CD14-positive monocyte (primary cell): ENCODE measurements around the gene DYNC1I1. TPM values are rescaled to one million over a fixed set of nuclear protein-coding genes. Genes with fewer than 3 reads are reported as not detected.

Experiments
- DNase-seq, 3 donors: peaks; one replicate each; pipeline ENCODE4 v3.0.0-alpha.2; 2011 to 2022
- H2AFZ ChIP-seq: 2 replicates; pipeline ENCODE4 v1.6.0; 2012; ENCODE audit warnings: mild to moderate bottlenecking, low read depth, low read length, inconsistent platforms; ENCODE audit not compliant: insufficient read depth, poor library complexity, severe bottlenecking
- H3K27ac ChIP-seq, 2 donors: 1 replicate in 1 of 2; 2 replicates in 1 of 2; pipeline ENCODE4 v1.5.1; 2012 to 2013; ENCODE audit warnings: low read length in 2 of 2, control low read depth in 1 of 2, inconsistent platforms in 1 of 2, low read depth in 1 of 2, mild to moderate bottlenecking in 1 of 2
- H3K27me3 ChIP-seq, 2 donors: one replicate each; pipeline versions ENCODE4 v1.6.0 to v1.6.1; 2011 to 2013; ENCODE audit warnings: low read length in 2 of 2; ENCODE audit not compliant: control insufficient read depth in 2 of 2, insufficient read depth in 2 of 2
- H3K36me3 ChIP-seq, 2 donors: replicated peaks in 1 of 2; 1 replicate in 1 of 2; 2 replicates in 1 of 2; pipeline versions ENCODE4 v1.5.1 to v1.6.1; 2012 to 2013; ENCODE audit warnings: low read length in 2 of 2, control low read depth in 1 of 2, inconsistent platforms in 1 of 2, mild to moderate bottlenecking in 1 of 2; ENCODE audit not compliant: insufficient read depth in 2 of 2, control insufficient read depth in 1 of 2
- H3K4me1 ChIP-seq, 2 donors: 1 replicate in 1 of 2; 2 replicates in 1 of 2; pipeline versions ENCODE4 v1.5.1 to v1.6.1; 2012 to 2013; ENCODE audit warnings: low read length in 2 of 2, control low read depth in 1 of 2, inconsistent platforms in 1 of 2, mild to moderate bottlenecking in 1 of 2, moderate library complexity in 1 of 2; ENCODE audit not compliant: insufficient read depth in 2 of 2, control insufficient read depth in 1 of 2
- H3K4me2 ChIP-seq: replicated peaks from 2 replicates; pipeline ENCODE3; 2012; ENCODE audit warnings: low read length, moderate library complexity, mild to moderate bottlenecking; ENCODE audit not compliant: poor library complexity, severe bottlenecking; ENCODE audit errors: extremely low read depth
- H3K4me3 ChIP-seq, 3 experiments: fragments of 200-600 bp in 1 of 3; sonication (generic) in 1 of 3; replicated peaks in 1 of 3; 1 replicate in 2 of 3; 2 replicates in 1 of 3; pipeline ENCODE4 v1.5.1; 2011 to 2013; ENCODE audit warnings: low read length in 3 of 3, mild to moderate bottlenecking in 3 of 3, control low read depth in 2 of 3, low read depth in 2 of 3, inconsistent platforms in 1 of 3, moderate library complexity in 1 of 3
- H3K79me2 ChIP-seq: 2 replicates; pipeline ENCODE4 v1.6.0; 2012; ENCODE audit warnings: mild to moderate bottlenecking, control low read depth, inconsistent platforms, low read length, moderate library complexity; ENCODE audit not compliant: insufficient read depth
- H3K9ac ChIP-seq: 2 replicates; pipeline ENCODE4 v1.6.0; 2017; ENCODE audit warnings: low read length, mild to moderate bottlenecking; ENCODE audit not compliant: insufficient read depth, poor library complexity, severe bottlenecking
- H3K9me3 ChIP-seq, 2 donors: replicated peaks in 1 of 2; 1 replicate in 1 of 2; 2 replicates in 1 of 2; pipeline versions ENCODE4 v1.5.1 to v1.6.1; 2012 to 2013; ENCODE audit warnings: low read length in 2 of 2, control low read depth in 1 of 2; ENCODE audit not compliant: control insufficient read depth in 1 of 2, insufficient read depth in 1 of 2
- H4K20me1 ChIP-seq: 2 replicates; pipeline ENCODE4 v1.6.0; 2012; ENCODE audit warnings: mild to moderate bottlenecking, low read length, control low read depth, moderate library complexity; ENCODE audit not compliant: insufficient read depth
- H3K27ac Mint-ChIP-seq, 7 donors: one replicate each; pipeline ENCODE4 v1.8.0; 2020; ENCODE audit warnings: mild to moderate bottlenecking in 7 of 7, mixed read lengths in 7 of 7, moderate library complexity in 6 of 7, inconsistent platforms in 2 of 7
- H3K27me3 Mint-ChIP-seq, 3 donors: one replicate each; pipeline ENCODE4 v1.8.0; 2021 to 2022; ENCODE audit warnings: low read depth in 3 of 3, mild to moderate bottlenecking in 3 of 3, mixed read lengths in 3 of 3, moderate library complexity in 3 of 3, inconsistent platforms in 1 of 3
- H3K36me3 Mint-ChIP-seq, 2 donors: one replicate each; pipeline ENCODE4 v1.8.0; 2020; ENCODE audit warnings: mixed read lengths in 2 of 2, inconsistent platforms in 1 of 2, mild to moderate bottlenecking in 1 of 2
- H3K4me1 Mint-ChIP-seq: one replicate; pipeline ENCODE4 v1.8.0; 2020; ENCODE audit warnings: mild to moderate bottlenecking, mixed read lengths
- H3K4me3 Mint-ChIP-seq, 2 donors: one replicate each; pipeline ENCODE4 v1.8.0; 2020; ENCODE audit warnings: mild to moderate bottlenecking in 2 of 2, mixed read lengths in 2 of 2, moderate library complexity in 1 of 2
- H3K9me3 Mint-ChIP-seq, 7 donors: one replicate each; pipeline ENCODE4 v1.8.0; 2020 to 2022; ENCODE audit warnings: mixed read lengths in 7 of 7, mild to moderate bottlenecking in 6 of 7, moderate library complexity in 6 of 7, inconsistent platforms in 2 of 7
- WGBS: methylation state at CpG from one replicate; pipeline ENCODE4 v1.1.5; 2013; ENCODE audit warnings: missing lambda C conversion rate; ENCODE audit not compliant: insufficient coverage; 5-methylcytosine and 5-hydroxymethylcytosine counted together
- intact Hi-C, 2 donors: fragments of 100-400 bp; cut with micrococcal nuclease; formaldehyde crosslinking; loops; one replicate each; pipeline versions ENCODE4 v1.15.0 to v1.15.1; 2023
- polyA plus RNA-seq, 3 donors: library from polyadenylated mRNA; depleted of rRNA in 1 of 3; unstranded in 2 of 3; stranded (reverse) in 1 of 3; fragments of 300-500 nt in 2 of 3; fragments of >200 nt in 1 of 3; fragmentation: Illumina TruSeq in 2 of 3; gene quantifications; 1 replicate in 2 of 3; 2 replicates in 1 of 3; pipeline ENCODE4 v1.2.3, GENCODE V29; 2012 to 2021
- TF ChIP-seq, protein P1 (sequence below): fragments of 200-600 bp; IDR thresholded peaks from one replicate; pipeline ENCODE4 v1.8.0; 2022; ENCODE audit warnings: antibody characterized with exemption, mild to moderate bottlenecking

DYNC1I1 gene
- polyA plus RNA-seq, 3 donors = not detected

DNA sequence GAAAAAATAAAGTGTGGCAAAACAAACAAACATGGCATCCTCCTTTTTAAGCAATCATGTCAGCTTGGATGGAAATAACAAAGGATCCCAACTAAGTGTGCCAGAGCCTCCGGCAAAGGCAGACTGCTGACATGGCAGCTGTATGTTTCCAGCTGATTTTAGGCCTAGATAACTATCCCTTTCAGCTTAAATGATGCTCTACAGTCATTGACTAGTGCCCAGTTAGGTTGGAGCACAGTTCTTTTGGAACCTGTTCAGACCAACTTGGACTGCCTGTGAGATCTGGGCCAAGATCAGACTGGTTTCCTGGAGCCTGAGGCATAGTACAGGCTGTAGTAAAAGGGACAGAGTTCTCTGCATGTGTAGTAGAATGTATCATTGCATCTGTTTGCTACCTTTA, 128.7 kb downstream of the DYNC1I1 start:
- no peaks in the 10 kb centered on the region for H4K20me1 ChIP-seq
- no peak overlapping the region for H3K27ac ChIP-seq
- Mint-ChIP-seq H3K9me3 (peaks cover 0 to 3% (median 0%) of the 10 kb centered on the region in 7 donors), H3K27ac (no peak overlapping the region), H3K36me3 (no peaks in the 10 kb centered on the region), H3K27me3 (peaks cover 30 to 61% (median 40%) of the 10 kb centered on the region in 3 donors), H3K4me3 (peak overlapping the region in 1 of 2 donors; percentile 66), H3K4me1 (peaks cover 23% of the 10 kb centered on the region)
- H3K9ac ChIP-seq = no peak overlapping the region
- no peaks in the 10 kb centered on the region for H3K9me3 ChIP-seq
- no peak overlapping the region for H3K4me3 ChIP-seq
- H3K4me1 ChIP-seq = peaks cover 12 to 15% of the 10 kb centered on the region in 2 donors
- WGBS = no CpG with 5 or more reads among the region's 1 CpG
- DNase-seq = no peak
- TF ChIP-seq, protein P1, sequence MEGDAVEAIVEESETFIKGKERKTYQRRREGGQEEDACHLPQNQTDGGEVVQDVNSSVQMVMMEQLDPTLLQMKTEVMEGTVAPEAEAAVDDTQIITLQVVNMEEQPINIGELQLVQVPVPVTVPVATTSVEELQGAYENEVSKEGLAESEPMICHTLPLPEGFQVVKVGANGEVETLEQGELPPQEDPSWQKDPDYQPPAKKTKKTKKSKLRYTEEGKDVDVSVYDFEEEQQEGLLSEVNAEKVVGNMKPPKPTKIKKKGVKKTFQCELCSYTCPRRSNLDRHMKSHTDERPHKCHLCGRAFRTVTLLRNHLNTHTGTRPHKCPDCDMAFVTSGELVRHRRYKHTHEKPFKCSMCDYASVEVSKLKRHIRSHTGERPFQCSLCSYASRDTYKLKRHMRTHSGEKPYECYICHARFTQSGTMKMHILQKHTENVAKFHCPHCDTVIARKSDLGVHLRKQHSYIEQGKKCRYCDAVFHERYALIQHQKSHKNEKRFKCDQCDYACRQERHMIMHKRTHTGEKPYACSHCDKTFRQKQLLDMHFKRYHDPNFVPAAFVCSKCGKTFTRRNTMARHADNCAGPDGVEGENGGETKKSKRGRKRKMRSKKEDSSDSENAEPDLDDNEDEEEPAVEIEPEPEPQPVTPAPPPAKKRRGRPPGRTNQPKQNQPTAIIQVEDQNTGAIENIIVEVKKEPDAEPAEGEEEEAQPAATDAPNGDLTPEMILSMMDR = no peak
- no peak overlapping the region for H2AFZ ChIP-seq
- no peaks in the 10 kb centered on the region for H3K79me2 ChIP-seq
- H3K27me3 ChIP-seq = peaks cover 56 to 59% of the 10 kb centered on the region in 2 donors
- no peak overlapping the region for H3K4me2 ChIP-seq
- intact Hi-C loops = no loop called here
- H3K36me3 ChIP-seq = no peaks in the 10 kb centered on the region

DNA sequence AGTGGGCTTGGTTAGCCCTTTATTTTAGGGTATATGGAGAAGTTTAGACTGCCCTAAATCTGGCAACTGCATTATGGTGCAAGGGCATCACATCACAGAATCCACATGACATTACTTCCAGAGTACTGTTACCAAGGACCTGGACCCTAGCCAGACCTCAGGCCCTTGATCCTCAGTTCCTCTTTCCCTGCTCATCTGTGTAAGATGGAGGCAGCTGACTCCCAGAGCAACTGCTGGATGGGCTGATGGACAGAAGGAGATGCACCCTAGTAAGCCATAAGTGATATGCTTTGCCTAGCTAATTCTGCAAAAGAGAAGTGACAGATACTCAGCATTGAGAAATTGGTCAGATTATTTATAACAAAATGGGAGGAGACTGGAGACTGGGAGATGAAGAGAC, 131.7 kb downstream of the DYNC1I1 start:
- H3K27me3 Mint-ChIP-seq = peaks cover 19 to 46% (median 28%) of the 10 kb centered on the region in 3 donors
- TF ChIP-seq, protein P1 = no peak
- H3K27ac Mint-ChIP-seq = no peak overlapping the region
- Histone ChIP-seq H3K4me2 (no peak overlapping the region), H3K36me3 (no peaks in the 10 kb centered on the region), H3K79me2 (no peaks in the 10 kb centered on the region), H3K9me3 (no peaks in the 10 kb centered on the region), H3K27me3 (peaks cover 44% of the 10 kb centered on the region in 2 donors), H2AFZ (no peak overlapping the region), H3K27ac (no peak overlapping the region), H3K4me1 (peaks cover 12 to 15% of the 10 kb centered on the region in 2 donors), H4K20me1 (no peaks in the 10 kb centered on the region), H3K4me3 (no peak overlapping the region), H3K9ac (no peak overlapping the region)
- DNase-seq = peak; percentile 1 to 26 (median 6)
- peaks cover 27% of the 10 kb centered on the region for H3K4me1 Mint-ChIP-seq
- H3K4me3 Mint-ChIP-seq = no peak overlapping the region
- H3K36me3 Mint-ChIP-seq = no peaks in the 10 kb centered on the region
- peaks cover 0 to 3% (median 0%) of the 10 kb centered on the region in 7 donors for H3K9me3 Mint-ChIP-seq
- intact Hi-C loops = no loop called here
